ENCODE measurements around the gene NAA80. TPM values are rescaled to one million over a fixed set of nuclear protein-coding genes. Genes with fewer than 3 reads are reported as not detected.

Gene NAA80, protein sequence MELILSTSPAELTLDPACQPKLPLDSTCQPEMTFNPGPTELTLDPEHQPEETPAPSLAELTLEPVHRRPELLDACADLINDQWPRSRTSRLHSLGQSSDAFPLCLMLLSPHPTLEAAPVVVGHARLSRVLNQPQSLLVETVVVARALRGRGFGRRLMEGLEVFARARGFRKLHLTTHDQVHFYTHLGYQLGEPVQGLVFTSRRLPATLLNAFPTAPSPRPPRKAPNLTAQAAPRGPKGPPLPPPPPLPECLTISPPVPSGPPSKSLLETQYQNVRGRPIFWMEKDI
- 17.3 and 20.0 TPM in 2 replicates for total RNA-seq

GRCh38 chr3:50298836-50299637 is at the start of gene NAA80, which contains the start of gene HYAL3:
Gene NAA80 (minus strand): TSS chr3:50299405. CDS start chr3:50297463, 1,942 bp downstream.
Gene HYAL3 (minus strand): TSS chr3:50299405. CDS start chr3:50295602, 3,803 bp downstream.
- intact Hi-C loops (cut with micrococcal nuclease), result loop anchor here (1.0 to 10.0 kb wide), 6 partner anchors 22 to 624 kb away; partner anchors contain the start of genes APEH, CISH, CYB561D2 and NPRL2
- Mint-ChIP-seq H3K27me3 (no peaks in the 10 kb centered on the region), H3K36me3 (ENCODE audit: low read depth) (peaks cover 2% of the 10 kb centered on the region), H3K4me1 (peaks cover 22% of the 10 kb centered on the region), H3K9me3 (no peaks in the 10 kb centered on the region), H3K4me3 (peak within 1 kb of the TSS; percentile 99), H3K27ac (peak within 1 kb of the TSS; percentile 98)
- peak; percentile 100 for DNase-seq

GRCh38 chr3:50347187-50347813 is 48.1 kb upstream of the NAA80 start:
- DNase-seq, result peak; percentile 91
- no peak overlapping the region for H3K4me3 Mint-ChIP-seq
- no peaks in the 10 kb centered on the region for H3K27me3 Mint-ChIP-seq
- H3K9me3 Mint-ChIP-seq, result no peaks in the 10 kb centered on the region
- no peak overlapping the region for H3K27ac Mint-ChIP-seq
- H3K36me3 Mint-ChIP-seq (ENCODE audit: low read depth), result peaks cover 26% of the 10 kb centered on the region
- peaks cover 44% of the 10 kb centered on the region for H3K4me1 Mint-ChIP-seq
- intact Hi-C loops (cut with micrococcal nuclease), result loop anchor here (1.0 kb wide), 1 partner anchor 195 kb away; no protein-coding TSS in a partner anchor

DNA sequence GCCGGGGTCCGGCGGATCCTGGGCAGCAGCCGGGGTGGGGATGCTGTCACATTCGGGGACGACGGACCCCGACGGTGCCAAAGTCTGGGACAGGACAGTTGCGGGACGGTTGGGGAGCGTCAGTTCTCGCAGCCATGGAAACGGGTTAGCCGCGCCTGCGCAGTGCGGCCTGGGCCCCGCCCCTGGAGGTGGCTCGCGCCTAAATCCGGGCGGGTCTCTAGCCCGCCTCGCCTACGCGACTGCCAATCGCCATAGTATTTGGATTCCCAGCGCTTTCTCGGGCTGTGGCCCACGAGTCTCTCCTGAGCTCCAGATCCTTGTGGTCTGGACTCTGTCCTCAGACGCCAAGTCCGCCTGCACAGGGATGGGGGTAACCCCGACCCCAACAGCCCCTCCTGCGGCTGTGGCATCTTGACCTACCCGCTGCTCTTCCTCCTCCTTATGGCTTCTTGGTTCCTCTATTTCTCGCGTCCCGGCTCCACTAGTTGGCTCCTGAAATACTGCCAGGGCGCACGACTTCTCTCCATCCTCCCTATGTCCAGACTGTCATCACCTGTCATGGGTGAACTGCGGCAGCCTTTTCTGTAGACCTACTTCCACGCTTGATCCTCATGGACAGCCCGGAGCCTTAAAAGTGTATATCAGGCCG is 46.5 kb upstream of the NAA80 start, which contains the start of gene ZMYND10:
ZMYND10 (minus strand) TSS at position 147 of the 649 bp plus-strand sequence. CDS start 153 bp downstream, outside the sequence.
- Mint-ChIP-seq H3K4me3 (peak within 1 kb of the TSS; percentile 79), H3K27ac (peak within 1 kb of the TSS; percentile 57), H3K4me1 (peaks cover 41% of the 10 kb centered on the region), H3K36me3 (ENCODE audit: low read depth) (peaks cover 20% of the 10 kb centered on the region), H3K9me3 (no peaks in the 10 kb centered on the region), H3K27me3 (no peaks in the 10 kb centered on the region)
- intact Hi-C loops (cut with micrococcal nuclease), result no loop called here
- DNase-seq, result peak; percentile 95

DNA sequence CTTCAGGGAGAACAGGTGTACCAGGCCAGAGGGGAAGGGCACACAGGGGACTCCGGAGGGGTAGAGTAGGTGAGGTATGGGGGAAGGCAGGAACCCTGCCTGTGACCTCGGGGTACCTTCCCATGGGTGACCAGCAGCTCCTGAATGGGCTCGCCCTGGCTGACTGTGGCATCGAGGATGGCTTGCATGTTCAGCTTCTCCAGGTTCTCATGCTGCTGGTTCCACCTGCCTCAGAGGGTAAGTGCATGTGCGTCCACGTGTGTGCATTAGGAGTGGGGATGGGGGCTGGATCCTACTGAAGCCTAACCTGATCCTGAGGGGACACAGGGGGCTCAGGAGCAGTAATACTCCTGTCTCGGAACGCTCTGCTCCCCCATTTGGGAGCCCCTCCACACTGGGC is 45.8 kb upstream of the NAA80 start:
- peaks cover 17% of the 10 kb centered on the region for H3K36me3 Mint-ChIP-seq (ENCODE audit: low read depth)
- DNase-seq, result peak; percentile 62
- no peak overlapping the region for H3K27ac Mint-ChIP-seq
- peaks cover 36% of the 10 kb centered on the region for H3K4me1 Mint-ChIP-seq
- no peaks in the 10 kb centered on the region for H3K27me3 Mint-ChIP-seq
- no peaks in the 10 kb centered on the region for H3K9me3 Mint-ChIP-seq
- intact Hi-C loops (cut with micrococcal nuclease), result no loop called here
- H3K4me3 Mint-ChIP-seq, result no peak overlapping the region

DNA sequence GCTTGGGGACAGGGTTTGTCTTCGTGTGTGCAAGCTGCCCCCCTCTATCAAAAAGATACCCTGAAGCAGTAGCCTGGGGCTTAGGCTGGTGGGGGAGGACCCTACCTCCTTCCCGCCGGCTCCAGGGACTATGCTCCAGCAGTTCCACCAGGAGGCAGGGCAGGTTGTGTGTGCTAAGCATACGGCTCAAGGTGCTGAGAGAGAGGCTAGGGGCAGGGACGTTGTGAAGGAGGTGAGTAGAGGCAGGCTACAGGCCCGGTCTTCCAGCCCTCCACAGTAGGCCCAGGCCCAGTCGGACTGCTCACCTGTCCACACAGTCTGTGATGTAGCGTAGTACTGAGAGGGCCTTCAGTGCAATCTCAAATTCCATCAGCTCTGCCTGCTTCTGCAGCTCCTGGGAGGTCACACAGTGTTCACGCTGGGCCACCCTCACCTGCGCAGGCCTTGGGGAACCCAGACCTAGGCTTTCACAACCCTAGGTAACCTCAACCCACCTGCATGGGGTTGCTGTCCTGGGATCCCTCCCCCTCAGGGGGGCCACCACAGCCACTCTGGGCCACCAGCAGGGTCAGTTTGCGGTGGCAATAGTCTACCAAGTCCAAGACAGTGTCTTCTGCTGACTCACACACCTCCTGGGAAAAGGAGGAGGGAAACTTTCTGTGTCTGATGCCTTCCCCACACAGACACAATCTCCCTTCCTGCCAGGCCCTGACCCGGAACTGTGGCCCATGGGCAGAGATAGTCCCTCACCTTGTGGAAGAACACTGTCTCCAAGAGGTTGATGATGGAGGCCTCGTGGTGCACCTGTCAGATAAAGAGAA is 43.8 kb upstream of the NAA80 start:
- peak overlapping the region; percentile 29 for H3K27ac Mint-ChIP-seq
- DNase-seq, result peak; percentile 68
- H3K4me3 Mint-ChIP-seq, result no peak overlapping the region
- H3K27me3 Mint-ChIP-seq, result no peaks in the 10 kb centered on the region
- no peaks in the 10 kb centered on the region for H3K9me3 Mint-ChIP-seq
- intact Hi-C loops (cut with micrococcal nuclease), result no loop called here
- H3K4me1 Mint-ChIP-seq, result peaks cover 40% of the 10 kb centered on the region
- peaks cover 18% of the 10 kb centered on the region for H3K36me3 Mint-ChIP-seq (ENCODE audit: low read depth)

GRCh38 chr3:50341996-50342650 is 42.9 kb upstream of the NAA80 start:
- no peaks in the 10 kb centered on the region for H3K27me3 Mint-ChIP-seq
- H3K36me3 Mint-ChIP-seq (ENCODE audit: low read depth), result peaks cover 17% of the 10 kb centered on the region
- peak overlapping the region; percentile 54 for H3K4me3 Mint-ChIP-seq
- peak overlapping the region; percentile 19 for H3K27ac Mint-ChIP-seq
- peak; percentile 63 for DNase-seq
- peaks cover 39% of the 10 kb centered on the region for H3K4me1 Mint-ChIP-seq
- no peaks in the 10 kb centered on the region for H3K9me3 Mint-ChIP-seq
- intact Hi-C loops (cut with micrococcal nuclease), result no loop called here

DNA sequence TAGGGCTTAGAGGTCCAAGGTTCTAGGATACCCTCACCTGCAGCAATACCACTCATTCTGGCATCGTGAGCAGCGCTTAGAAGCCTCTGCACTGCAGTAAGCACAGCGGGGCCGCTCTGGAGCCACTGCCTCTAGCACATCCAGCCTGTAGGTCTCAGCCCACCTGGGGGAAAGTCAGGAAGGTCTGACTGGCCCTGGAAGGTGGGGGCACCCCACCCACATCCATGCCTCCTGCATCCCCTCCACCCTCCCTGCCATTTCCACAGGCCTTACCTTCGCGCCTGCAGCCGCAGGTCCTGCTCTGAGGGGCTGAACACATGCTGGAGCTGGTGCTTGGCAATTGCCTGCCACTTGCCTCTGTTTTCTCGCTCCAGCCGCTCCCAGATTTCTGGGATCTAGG is 42.3 kb upstream of the NAA80 start:
- no peaks in the 10 kb centered on the region for H3K27me3 Mint-ChIP-seq
- H3K4me3 Mint-ChIP-seq, result peak overlapping the region; percentile 85
- peaks cover 19% of the 10 kb centered on the region for H3K36me3 Mint-ChIP-seq (ENCODE audit: low read depth)
- no peaks in the 10 kb centered on the region for H3K9me3 Mint-ChIP-seq
- intact Hi-C loops (cut with micrococcal nuclease), result no loop called here
- peak overlapping the region; percentile 94 for H3K27ac Mint-ChIP-seq
- H3K4me1 Mint-ChIP-seq, result peaks cover 39% of the 10 kb centered on the region
- DNase-seq, result no peak

- H3K4me1 Mint-ChIP-seq, result peaks cover 42% of the 10 kb centered on the region
- peak within 1 kb of the TSS; percentile 99 for H3K27ac Mint-ChIP-seq
- H3K27me3 Mint-ChIP-seq, result no peaks in the 10 kb centered on the region
- H3K36me3 Mint-ChIP-seq (ENCODE audit: low read depth), result peaks cover 28% of the 10 kb centered on the region
- no peaks in the 10 kb centered on the region for H3K9me3 Mint-ChIP-seq
- intact Hi-C loops (cut with micrococcal nuclease), result loop anchor here (1.0 kb wide), 1 partner anchor 10 kb away; the partner anchor contains the start of genes CYB561D2 and NPRL2
- peak; percentile 94 for DNase-seq
- peak within 1 kb of the TSS; percentile 85 for H3K4me3 Mint-ChIP-seq
Measured at GRCh38 chr3:50340448-50341329, 41.5 kb upstream of the NAA80 start, which contains the start of gene RASSF1. Gene RASSF1 (minus strand): TSS chr3:50340836. CDS start chr3:50340805, 31 bp downstream.

DNA sequence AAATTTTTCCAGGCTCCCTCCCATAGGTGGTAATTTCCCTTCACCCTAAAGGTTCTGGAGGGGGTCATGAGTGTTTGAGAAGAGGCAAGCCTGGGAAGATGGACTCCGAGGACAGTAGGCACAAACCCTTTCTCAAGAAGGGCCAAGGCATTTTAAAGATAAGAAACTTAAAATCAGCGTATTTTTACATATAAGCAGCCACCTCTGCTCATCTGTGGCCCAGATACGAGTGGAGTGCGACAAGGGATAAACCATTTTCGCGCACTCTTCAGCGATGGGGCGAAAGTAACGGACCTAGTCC is 40.9 kb upstream of the NAA80 start:
- Mint-ChIP-seq H3K4me1 (peaks cover 46% of the 10 kb centered on the region), H3K9me3 (no peaks in the 10 kb centered on the region), H3K27ac (peak overlapping the region; percentile 99), H3K27me3 (no peaks in the 10 kb centered on the region), H3K4me3 (peak overlapping the region; percentile 85), H3K36me3 (ENCODE audit: low read depth) (peaks cover 31% of the 10 kb centered on the region)
- DNase-seq, result no peak
- intact Hi-C loops (cut with micrococcal nuclease), result loop anchor here (1.0 kb wide), 1 partner anchor 10 kb away; the partner anchor contains the start of genes CYB561D2 and NPRL2

DNA sequence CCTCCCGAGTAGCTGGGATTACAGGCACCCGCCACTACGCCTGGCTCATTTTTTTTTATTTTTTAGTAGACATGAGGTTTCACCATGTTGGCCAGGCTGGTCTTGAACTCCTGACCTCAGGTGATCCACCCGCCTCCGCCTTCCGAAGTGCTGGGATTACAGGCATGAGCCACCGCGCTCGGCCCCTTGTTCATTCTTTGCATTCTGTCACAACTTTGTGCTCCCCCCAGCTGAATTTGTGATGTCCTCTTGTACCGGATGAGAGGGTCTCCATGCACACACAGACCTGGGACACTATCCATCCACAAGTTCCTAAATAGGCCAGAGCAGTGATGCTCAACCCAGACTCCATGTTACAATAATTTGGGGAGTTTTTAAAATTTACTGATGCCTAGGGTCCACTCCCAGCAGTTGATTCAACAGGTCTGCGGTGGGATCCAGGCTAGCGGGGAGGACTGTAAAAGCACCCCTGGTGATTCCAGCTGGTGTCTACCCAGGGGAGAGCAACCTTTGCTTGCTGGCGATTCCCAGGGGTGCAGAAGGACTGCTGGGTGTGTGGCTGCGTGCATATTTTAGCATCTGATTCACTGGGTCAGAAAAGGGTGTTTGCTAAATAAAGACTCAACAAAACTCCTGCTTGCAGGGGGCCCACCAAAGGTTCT is 40.4 kb upstream of the NAA80 start:
- Mint-ChIP-seq H3K27me3 (no peaks in the 10 kb centered on the region), H3K36me3 (ENCODE audit: low read depth) (peaks cover 32% of the 10 kb centered on the region), H3K4me1 (peaks cover 47% of the 10 kb centered on the region), H3K4me3 (peak overlapping the region; percentile 85), H3K9me3 (no peaks in the 10 kb centered on the region), H3K27ac (peak overlapping the region; percentile 99)
- intact Hi-C loops (cut with micrococcal nuclease), result loop anchor here (1.0 to 5.0 kb wide), 4 partner anchors 11 to 273 kb away; partner anchors contain the start of genes C3orf18, CISH, CYB561D2 and GNAI2
- no peak for DNase-seq

- Mint-ChIP-seq H3K27me3 (no peaks in the 10 kb centered on the region), H3K36me3 (ENCODE audit: low read depth) (peaks cover 38% of the 10 kb centered on the region), H3K4me3 (peak overlapping the region; percentile 85), H3K27ac (peak overlapping the region; percentile 99), H3K4me1 (peaks cover 53% of the 10 kb centered on the region), H3K9me3 (no peaks in the 10 kb centered on the region)
- intact Hi-C loops (cut with micrococcal nuclease), result loop anchor here (5.0 kb wide), 3 partner anchors 102 to 273 kb away; partner anchors contain the start of genes C3orf18, CISH, GNAI2 and HEMK1
- peak; percentile 64 for DNase-seq
Measured at GRCh38 chr3:50338965-50339364, 39.8 kb upstream of the NAA80 start.

Measured in activated CD4-positive, alpha-beta T cell treated with anti-CD3 and anti-CD28 coated beads, Interleukin-2, amount 10 ng/mL, durations not matched to agents 24 days and 14 days (primary cell).